HCT116 (cell line): Measurements from ENCODE around the gene SLC34A1. TPM values are rescaled to one million over a fixed set of nuclear protein-coding genes. Genes with fewer than 3 reads are reported as not detected.

ENCODE experiments used
- ATAC-seq: fragments of 200-7000 bp; cut with Tn5 transposase; 2 replicates; pipeline ENCODE4 v1.9.1; 2020; ENCODE audit warnings: mild to moderate bottlenecking, moderate library complexity
- BruUV-seq: library from RNA; stranded (reverse); fragments of 400-500 nt; replicated peaks from 2 replicates; lab custom pipeline; 2021; lab: Mats Ljungman, UMichigan
- CTCF ChIA-PET: fragments of 300-600 bp; sonication (Branson Sonifier 250); formaldehyde crosslinking; loops from one replicate; lab custom pipeline; 2021; ENCODE audit warnings: antibody characterized with exemption; lab: Charles Lee
- POLR2A ChIA-PET: fragments of 300-600, 350-600 bp; sonication (Branson Sonifier 250); formaldehyde crosslinking; loops from one replicate; lab custom pipeline; 2021; ENCODE audit warnings: antibody characterized with exemption; lab: Charles Lee
- RAD21 ChIA-PET, 2 experiments: fragments of 300-600 bp; sonication (Branson Sonifier 250); formaldehyde crosslinking; loops; one replicate each; lab custom pipeline; 2023; ENCODE audit warnings: low total read pairs in 2 of 2; ENCODE audit not compliant: uncharacterized antibody in 2 of 2, unreplicated experiment in 2 of 2, low non-redundant PET in 1 of 2; lab: Charles Lee
- DNase-seq: peaks from one replicate; pipeline ENCODE4 v3.0.0-alpha.2; 2010; ENCODE audit warnings: low read depth, low spot score
- H2AFZ ChIP-seq: fragments of 200-600 bp; shearing (Covaris generic), sonication (generic); 2 replicates; pipeline ENCODE4 v1.6.1; 2017; ENCODE audit warnings: low read depth, mixed run types, mixed read lengths, antibody characterized with exemption, low read length; ENCODE audit not compliant: poor library complexity, severe bottlenecking
- H3K27ac ChIP-seq: 2 replicates; pipeline ENCODE4 v1.5.1; 2012; ENCODE audit warnings: low read depth, low read length
- H3K27me3 ChIP-seq: fragments of 200-600 bp; sonication (generic); 2 replicates; pipeline ENCODE4 v1.6.1; 2016; ENCODE audit warnings: mixed run types, low read length, mixed read lengths; ENCODE audit not compliant: insufficient read depth
- H3K36me3 ChIP-seq, 2 experiments: fragments of 200-500 bp in 1 of 2; fragments of 200-600 bp in 1 of 2; sonication (Bioruptor generic) in 1 of 2; sonication (generic) in 1 of 2; 2 replicates each; pipeline versions ENCODE4 v1.5.1 to v1.6.1; 2014 to 2016; ENCODE audit warnings: low read length in 2 of 2, inconsistent platforms in 1 of 2, mixed read lengths in 1 of 2, mixed run types in 1 of 2; ENCODE audit not compliant: insufficient read depth in 2 of 2, control insufficient read depth in 1 of 2
- H3K4me1 ChIP-seq, 2 experiments: fragments of 200-600 bp in 1 of 2; sonication (generic) in 1 of 2; 2 replicates each; pipeline versions ENCODE4 v1.5.1 to v1.6.1; 2012 to 2017; ENCODE audit warnings: low read length in 2 of 2, inconsistent platforms in 1 of 2, mild to moderate bottlenecking in 1 of 2, mixed read lengths in 1 of 2, mixed run types in 1 of 2, moderate library complexity in 1 of 2; ENCODE audit not compliant: insufficient read depth in 2 of 2, control insufficient read depth in 1 of 2
- H3K4me2 ChIP-seq: fragments of 200-600 bp; sonication (generic); 2 replicates; pipeline ENCODE4 v1.6.1; 2017; ENCODE audit warnings: mixed run types, low read length, mixed read lengths
- H3K4me3 ChIP-seq, 2 experiments: fragments of 200-600 bp in 1 of 2; sonication (generic) in 1 of 2; replicated peaks in 1 of 2; 2 replicates each; pipeline ENCODE4 v1.5.1; 2011 to 2016; ENCODE audit warnings: low read length in 2 of 2, control low read depth in 1 of 2, low read depth in 1 of 2, mild to moderate bottlenecking in 1 of 2, mixed read lengths in 1 of 2, mixed run types in 1 of 2
- H3K79me2 ChIP-seq: fragments of 200-600 bp; sonication (generic); 2 replicates; pipeline ENCODE4 v1.6.1; 2017; ENCODE audit warnings: mild to moderate bottlenecking, mixed run types, low read length, moderate library complexity, mixed read lengths; ENCODE audit not compliant: insufficient read depth
- H3K9ac ChIP-seq: fragments of 200-600 bp; sonication (generic); 2 replicates; pipeline ENCODE4 v1.6.1; 2016; ENCODE audit warnings: low read length, mixed read lengths
- H3K9me2 ChIP-seq: fragments of 200-600 bp; sonication (generic), shearing (Covaris generic); 2 replicates; pipeline ENCODE4 v1.6.1; 2017; ENCODE audit warnings: mixed run types, mild to moderate bottlenecking, moderate library complexity; ENCODE audit not compliant: insufficient read depth
- H3K9me3 ChIP-seq, 2 experiments: fragments of 200-500 bp in 1 of 2; fragments of 200-600 bp in 1 of 2; sonication (Bioruptor generic) in 1 of 2; sonication (generic) in 1 of 2; 2 replicates each; pipeline ENCODE4 v1.6.1; 2014 to 2017; ENCODE audit warnings: low read length in 2 of 2, mixed read lengths in 2 of 2, inconsistent platforms in 1 of 2, low read depth in 1 of 2, mild to moderate bottlenecking in 1 of 2, mixed run types in 1 of 2, moderate library complexity in 1 of 2; ENCODE audit not compliant: control insufficient read depth in 1 of 2, insufficient read depth in 1 of 2
- H4K20me1 ChIP-seq: fragments of 200-600 bp; sonication (generic), shearing (Covaris generic); 2 replicates; pipeline ENCODE4 v1.6.1; 2017; ENCODE audit warnings: mixed run types, mild to moderate bottlenecking, moderate library complexity; ENCODE audit not compliant: insufficient read depth
- ATF3 ChIP-seq: IDR thresholded peaks from 2 replicates; pipeline ENCODE4 v1.6.1; 2012
- CBX3 ChIP-seq: IDR thresholded peaks from 2 replicates; pipeline ENCODE4 v1.6.1; 2012; ENCODE audit warnings: low read depth
- CEBPB ChIP-seq: IDR thresholded peaks from 2 replicates; pipeline ENCODE4 v1.6.1; 2012; ENCODE audit warnings: low read depth
- EGR1 ChIP-seq: IDR thresholded peaks from 2 replicates; pipeline ENCODE4 v1.6.1; 2012; ENCODE audit warnings: low read depth
- ELF1 ChIP-seq: IDR thresholded peaks from 2 replicates; pipeline ENCODE4 v1.6.1; 2012; ENCODE audit warnings: low read depth, borderline replicate concordance
- EZH2 ChIP-seq: fragments of 200-600 bp; sonication (generic); IDR thresholded peaks from 2 replicates; pipeline ENCODE4 v1.6.1; 2017; ENCODE audit warnings: antibody characterized with exemption, mixed run types
- EZH2phosphoT487 ChIP-seq: fragments of 200-600 bp; IDR thresholded peaks from 2 replicates; pipeline ENCODE4 v1.6.1; 2018; ENCODE audit warnings: antibody characterized with exemption, borderline replicate concordance
- FOSL1 ChIP-seq: IDR thresholded peaks from 2 replicates; pipeline ENCODE4 v1.6.1; 2012; ENCODE audit warnings: low read depth
- MAX ChIP-seq: IDR thresholded peaks from 2 replicates; pipeline ENCODE4 v1.6.1; 2012
- POLR2A ChIP-seq: IDR thresholded peaks from 2 replicates; pipeline ENCODE4 v1.7.0; 2011; ENCODE audit warnings: borderline replicate concordance; ENCODE audit not compliant: insufficient read depth, insufficient read length; ENCODE audit errors: extremely low read depth
- POLR2AphosphoS5 ChIP-seq: IDR thresholded peaks from 2 replicates; pipeline ENCODE4 v1.6.1; 2011; ENCODE audit warnings: mild to moderate bottlenecking, low read depth, low read length, moderate library complexity
- RAD21 ChIP-seq: IDR thresholded peaks from 2 replicates; pipeline ENCODE4 v1.6.1; 2012; ENCODE audit warnings: low read depth, mild to moderate bottlenecking
- REST ChIP-seq: IDR thresholded peaks from 2 replicates; pipeline ENCODE4 v1.6.1; 2012; ENCODE audit warnings: low read depth
- SP1 ChIP-seq: IDR thresholded peaks from 2 replicates; pipeline ENCODE4 v1.6.1; 2012; ENCODE audit warnings: low read depth
- SRF ChIP-seq: IDR thresholded peaks from 2 replicates; pipeline ENCODE4 v1.6.1; 2012; ENCODE audit warnings: low read depth
- ZFX ChIP-seq: fragments of 450-650 bp; IDR thresholded peaks from 2 replicates; pipeline ENCODE4 v1.6.1; 2017
- ZNF274 ChIP-seq: fragments of 200-500 bp; sonication (Bioruptor generic); IDR thresholded peaks from 2 replicates; pipeline ENCODE4 v1.6.1; 2014; ENCODE audit warnings: mild to moderate bottlenecking, low read depth, low read length, inconsistent platforms
- intact Hi-C: fragments of 100-400 bp; cut with micrococcal nuclease; formaldehyde crosslinking; loops from 2 replicates; pipeline ENCODE4 v1.10.0; 2022
- total RNA-seq: library from RNA; stranded (reverse); gene quantifications from one replicate; pipeline ENCODE4 v1.2.1, GENCODE V29; 2021; ENCODE audit not compliant: unreplicated experiment
- TF ChIP-seq, protein P1 (sequence below): IDR thresholded peaks from 2 replicates; pipeline ENCODE4 v1.6.1; 2011; ENCODE audit warnings: mild to moderate bottlenecking, low read length, moderate library complexity; ENCODE audit not compliant: insufficient replicate concordance; ENCODE audit errors: extremely low read depth
- TF ChIP-seq, protein P2 (sequence below), 3 experiments: fragments of 200-600 bp in 1 of 3; sonication (generic) in 1 of 3; IDR thresholded peaks in 2 of 3; conservative IDR thresholded peaks in 1 of 3; 2 replicates each; pipeline ENCODE4 v1.5.1; 2012 to 2017; ENCODE audit warnings: low read depth in 2 of 3, low read length in 2 of 3, antibody characterized with exemption in 1 of 3, borderline replicate concordance in 1 of 3, control low read depth in 1 of 3, mild to moderate bottlenecking in 1 of 3, mixed read lengths in 1 of 3, mixed run types in 1 of 3, moderate library complexity in 1 of 3; ENCODE audit not compliant: insufficient read depth in 1 of 3

The SLC34A1 gene
- total RNA-seq, 1 experiment from 2014 or later: not detected

DNA sequence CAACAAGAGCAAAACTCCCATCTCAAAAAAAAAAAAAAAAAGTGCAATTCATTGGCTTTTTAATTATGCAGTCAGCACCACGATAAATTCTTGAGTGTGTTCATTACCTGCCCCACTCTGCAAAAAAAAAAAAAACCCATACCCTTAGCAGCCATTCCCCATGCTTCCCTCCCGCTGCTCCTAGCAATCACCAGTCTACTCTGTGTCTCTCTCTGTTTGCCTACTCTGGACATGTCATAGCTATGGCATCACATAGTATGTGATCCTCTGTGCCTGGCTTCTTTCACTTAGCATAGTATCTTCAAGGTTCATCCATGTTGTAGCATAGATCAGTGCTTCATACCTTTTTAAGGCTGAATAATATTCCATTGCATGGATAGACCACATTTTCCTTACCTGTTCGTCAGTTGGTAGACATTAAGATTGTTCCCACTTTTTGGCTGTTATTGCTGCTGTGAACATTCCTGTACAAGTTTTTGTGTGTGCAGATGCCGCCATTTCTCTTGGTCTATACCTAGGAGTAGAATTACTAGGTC lies 55.4 kb downstream of the SLC34A1 start:
- Histone ChIP-seq H3K4me2 (no peak overlapping the region), H3K27me3 (no peaks in the 10 kb centered on the region), H3K27ac (no peak overlapping the region), H3K79me2 (peaks cover 14% of the 10 kb centered on the region; the same call in 1 of the 2 replicates), H3K9me3 (no peaks in the 10 kb centered on the region), H3K9me2 (no peaks in the 10 kb centered on the region), H2AFZ (no peak overlapping the region), H3K36me3 (peaks cover 13 to 28% of the 10 kb centered on the region in 2 experiments; a peak in 3 of 4 replicates), H3K4me3 (no peak overlapping the region), H3K9ac (no peak overlapping the region), H3K4me1 (peaks cover 0 to 15% of the 10 kb centered on the region in 2 experiments; a peak in 2 of 4 replicates), H4K20me1 (peaks cover 3% of the 10 kb centered on the region; the same call in 1 of the 2 replicates)
- RAD21 ChIA-PET: no interaction called here
- ATAC-seq (no peak), DNase-seq (no peak)
- CTCF ChIA-PET: no interaction called here
- no TSS peak for BruUV-seq
- intact Hi-C loops: no loop called here
- TF ChIP-seq SP1 (no peak), REST (no peak), ELF1 (no peak), CEBPB (no peak), EZH2phosphoT487 (no peak), POLR2A (no peak), EGR1 (no peak), ZFX (no peak), MAX (no peak), SRF (no peak), EZH2 (no peak), ZNF274 (no peak), RAD21 (no peak), FOSL1 (no peak), CBX3 (no peak), POLR2AphosphoS5 (no peak; the same call in 1 of the 2 replicates), ATF3 (no peak)
- TF ChIP-seq, protein P1, sequence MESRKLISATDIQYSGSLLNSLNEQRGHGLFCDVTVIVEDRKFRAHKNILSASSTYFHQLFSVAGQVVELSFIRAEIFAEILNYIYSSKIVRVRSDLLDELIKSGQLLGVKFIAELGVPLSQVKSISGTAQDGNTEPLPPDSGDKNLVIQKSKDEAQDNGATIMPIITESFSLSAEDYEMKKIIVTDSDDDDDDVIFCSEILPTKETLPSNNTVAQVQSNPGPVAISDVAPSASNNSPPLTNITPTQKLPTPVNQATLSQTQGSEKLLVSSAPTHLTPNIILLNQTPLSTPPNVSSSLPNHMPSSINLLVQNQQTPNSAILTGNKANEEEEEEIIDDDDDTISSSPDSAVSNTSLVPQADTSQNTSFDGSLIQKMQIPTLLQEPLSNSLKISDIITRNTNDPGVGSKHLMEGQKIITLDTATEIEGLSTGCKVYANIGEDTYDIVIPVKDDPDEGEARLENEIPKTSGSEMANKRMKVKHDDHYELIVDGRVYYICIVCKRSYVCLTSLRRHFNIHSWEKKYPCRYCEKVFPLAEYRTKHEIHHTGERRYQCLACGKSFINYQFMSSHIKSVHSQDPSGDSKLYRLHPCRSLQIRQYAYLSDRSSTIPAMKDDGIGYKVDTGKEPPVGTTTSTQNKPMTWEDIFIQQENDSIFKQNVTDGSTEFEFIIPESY: no peak
- TF ChIP-seq, protein P2, sequence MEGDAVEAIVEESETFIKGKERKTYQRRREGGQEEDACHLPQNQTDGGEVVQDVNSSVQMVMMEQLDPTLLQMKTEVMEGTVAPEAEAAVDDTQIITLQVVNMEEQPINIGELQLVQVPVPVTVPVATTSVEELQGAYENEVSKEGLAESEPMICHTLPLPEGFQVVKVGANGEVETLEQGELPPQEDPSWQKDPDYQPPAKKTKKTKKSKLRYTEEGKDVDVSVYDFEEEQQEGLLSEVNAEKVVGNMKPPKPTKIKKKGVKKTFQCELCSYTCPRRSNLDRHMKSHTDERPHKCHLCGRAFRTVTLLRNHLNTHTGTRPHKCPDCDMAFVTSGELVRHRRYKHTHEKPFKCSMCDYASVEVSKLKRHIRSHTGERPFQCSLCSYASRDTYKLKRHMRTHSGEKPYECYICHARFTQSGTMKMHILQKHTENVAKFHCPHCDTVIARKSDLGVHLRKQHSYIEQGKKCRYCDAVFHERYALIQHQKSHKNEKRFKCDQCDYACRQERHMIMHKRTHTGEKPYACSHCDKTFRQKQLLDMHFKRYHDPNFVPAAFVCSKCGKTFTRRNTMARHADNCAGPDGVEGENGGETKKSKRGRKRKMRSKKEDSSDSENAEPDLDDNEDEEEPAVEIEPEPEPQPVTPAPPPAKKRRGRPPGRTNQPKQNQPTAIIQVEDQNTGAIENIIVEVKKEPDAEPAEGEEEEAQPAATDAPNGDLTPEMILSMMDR (IDR thresholded peaks at IDR 0.05 in 2 of 3, conservative IDR thresholded peaks at IDR 0.05 in 1 of 3; ENCODE audit: borderline replicate concordance in 1 of 3, insufficient read depth in 1 of 3, low read depth in 2 of 3, low read length in 2 of 3): no peak
- POLR2A ChIA-PET: interaction anchor here (1.4 kb wide), 1 partner anchor 13 kb away, joined by 5 read pairs; the partner anchor contains the start of gene GRK6
